HG02588 (cell line): ENCODE measurements around the gene FOXC2.
"Not testable (repeated sequence)": the region's sequence is repeated elsewhere in the genome, so short reads cannot be mapped to it uniquely, and the experiment has no call there.

ENCODE experiments used
- ATAC-seq: cut with Tn5 transposase; IDR thresholded peaks from one replicate; pipeline ENCODE4 v1.9.1; 2021; ENCODE audit warnings: mild to moderate bottlenecking, moderate library complexity; ENCODE audit not compliant: unreplicated experiment

The FOXC2 gene

DNA sequence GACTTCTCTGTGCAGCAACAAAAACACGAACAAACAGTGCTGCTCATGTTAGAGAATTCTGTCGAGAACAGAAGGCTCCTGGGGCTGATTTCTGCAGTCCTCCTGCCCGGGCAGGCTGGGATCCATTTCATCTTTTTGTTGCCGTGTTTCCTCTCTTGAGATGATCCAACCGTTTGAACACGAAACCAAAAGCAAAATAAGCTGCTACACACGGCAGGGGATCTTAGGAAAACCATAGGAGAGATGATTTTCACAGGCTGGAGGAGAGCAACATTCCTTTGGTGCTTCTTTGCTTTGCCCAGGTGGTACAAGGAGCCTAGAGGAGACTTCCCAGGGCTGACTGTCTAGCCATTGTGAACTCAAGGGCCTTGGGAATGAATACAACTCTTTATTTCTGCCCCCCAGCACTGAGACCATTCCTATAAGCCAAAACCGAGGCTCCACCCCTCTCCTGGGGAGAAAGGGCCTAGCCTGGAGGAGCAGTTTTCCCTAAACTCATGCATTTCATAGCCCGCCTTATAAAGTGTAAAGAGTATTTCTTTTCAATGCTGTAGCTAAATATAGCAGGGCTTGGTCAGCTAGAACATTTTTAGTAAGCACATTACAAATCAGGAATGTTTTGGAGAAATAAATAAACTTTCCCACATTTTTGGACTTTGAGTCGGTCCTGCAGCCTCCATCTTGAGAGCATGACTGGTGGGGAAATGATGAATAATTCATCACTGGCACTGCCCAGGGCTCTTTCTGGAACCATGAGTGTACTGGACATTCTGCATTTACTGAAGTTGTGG, 19.4 kb downstream of the FOXC2 start:
- ATAC-seq = no peak

DNA sequence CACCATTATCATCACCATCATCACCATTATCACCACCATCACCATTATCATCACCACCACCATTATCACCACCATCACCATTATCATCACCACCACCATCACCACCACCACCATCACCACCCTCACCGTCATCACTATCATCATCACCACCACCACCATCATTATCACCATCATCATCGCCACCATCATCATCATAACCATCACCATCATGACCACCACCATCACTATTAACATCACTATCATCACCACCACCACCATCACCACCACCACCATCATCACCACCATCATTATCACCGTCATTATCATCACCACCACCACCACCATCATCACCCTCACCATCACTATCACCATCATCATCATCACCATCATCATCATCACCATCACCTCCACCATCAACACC, 20.9 kb downstream of the FOXC2 start:
- no peak for ATAC-seq

DNA sequence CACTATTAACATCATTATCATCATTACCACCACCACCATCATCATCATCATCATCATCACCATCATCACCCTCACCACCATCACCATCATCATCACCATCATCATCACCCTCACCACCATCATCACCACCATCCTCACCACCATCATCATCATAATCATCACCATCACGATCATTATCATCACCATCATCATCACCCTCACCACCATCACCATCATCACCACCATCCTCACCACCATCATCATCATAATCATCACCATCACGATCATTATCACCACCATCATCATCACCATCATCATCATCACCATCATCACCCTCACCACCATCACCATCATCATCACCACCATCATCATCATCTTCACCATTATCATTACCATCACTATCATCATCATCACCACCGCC, 21.3 kb downstream of the FOXC2 start:
- ATAC-seq = not testable (repeated sequence)

DNA sequence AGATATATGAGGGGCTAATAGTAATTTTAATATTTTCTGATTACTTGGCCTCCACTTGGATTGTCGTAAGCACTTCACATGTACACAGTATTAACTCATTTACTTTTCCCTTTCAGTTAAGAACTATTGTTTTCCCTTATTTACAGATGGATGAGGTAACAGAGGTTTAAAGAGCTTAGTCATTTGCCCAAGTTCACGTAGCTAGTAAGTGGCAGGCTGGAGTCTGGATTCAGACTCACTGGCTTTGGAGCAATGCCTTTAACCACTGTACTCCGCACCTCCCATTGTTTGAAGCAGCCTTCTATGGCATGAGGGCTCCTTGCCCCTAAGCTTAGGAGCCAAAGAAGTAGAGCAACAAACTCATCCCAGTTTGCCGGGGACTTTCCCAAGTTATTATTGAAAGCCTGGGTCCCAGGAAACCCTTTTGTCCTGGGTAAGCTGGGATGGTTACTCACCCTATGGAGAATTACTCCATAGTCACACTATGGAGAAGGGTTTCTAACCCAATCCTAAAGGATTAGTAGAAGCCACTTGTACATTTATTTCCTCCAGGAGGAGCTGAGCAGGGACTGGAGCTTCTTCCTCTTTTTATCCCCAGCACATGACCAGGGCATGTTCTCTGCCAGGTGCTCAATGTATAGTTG, 24.0 kb downstream of the FOXC2 start:
- ATAC-seq = no peak

DNA sequence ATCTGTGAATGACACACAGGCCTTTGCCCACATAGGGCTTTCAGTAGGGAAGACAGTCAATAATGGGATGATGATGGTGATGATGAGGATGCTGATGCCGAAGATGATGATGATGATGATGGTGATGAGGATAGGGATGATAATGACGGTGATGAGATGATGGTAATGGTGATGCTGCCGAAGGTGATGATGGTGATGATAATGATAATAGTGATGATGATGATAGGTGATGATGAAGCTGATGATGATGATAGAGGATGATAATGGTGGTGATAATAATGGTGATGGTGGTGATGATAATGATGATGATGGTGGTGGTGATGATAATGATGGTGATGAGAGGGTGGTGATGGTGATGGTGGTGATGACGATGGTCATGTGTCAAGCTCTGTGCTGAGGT, 24.6 kb downstream of the FOXC2 start:
- no peak for ATAC-seq

DNA sequence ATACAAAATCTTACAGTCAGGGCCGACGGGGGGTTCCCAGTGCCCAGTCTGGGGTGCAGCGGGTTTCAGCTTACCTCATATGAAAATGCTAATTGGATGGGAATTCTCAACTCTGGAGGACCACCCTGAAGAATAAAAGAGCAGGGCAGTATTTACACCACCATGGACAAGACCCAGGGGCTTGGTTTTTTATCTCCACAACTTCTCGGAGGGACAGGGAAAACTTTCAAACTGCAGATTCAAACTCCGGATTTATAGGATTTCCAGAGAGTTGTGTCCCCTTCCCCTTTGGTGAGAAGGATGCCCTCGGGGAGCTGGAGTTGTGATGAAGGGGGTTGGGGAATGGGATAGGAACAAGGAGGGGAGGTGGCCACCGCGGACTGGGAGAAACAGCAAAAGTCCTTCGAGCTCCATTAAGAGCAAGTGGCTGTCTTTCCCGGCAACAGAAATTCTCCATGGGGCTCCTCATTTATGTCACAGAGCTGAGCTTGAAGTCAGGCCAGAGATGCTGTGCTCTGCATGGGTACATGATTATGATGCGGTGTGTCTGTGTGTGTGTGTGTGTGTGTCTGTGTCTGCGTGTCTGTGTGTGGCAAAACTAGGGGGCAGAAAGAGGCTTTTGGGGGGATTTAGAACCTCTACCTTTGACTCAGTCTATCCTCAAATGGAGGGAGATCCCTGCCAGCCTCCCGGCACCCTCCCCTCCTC, 27.4 kb downstream of the FOXC2 start:
- no peak for ATAC-seq

- ATAC-seq = no peak
Observed at GRCh38 chr16:86594721-86595120, 28.1 kb downstream of the FOXC2 start.

DNA sequence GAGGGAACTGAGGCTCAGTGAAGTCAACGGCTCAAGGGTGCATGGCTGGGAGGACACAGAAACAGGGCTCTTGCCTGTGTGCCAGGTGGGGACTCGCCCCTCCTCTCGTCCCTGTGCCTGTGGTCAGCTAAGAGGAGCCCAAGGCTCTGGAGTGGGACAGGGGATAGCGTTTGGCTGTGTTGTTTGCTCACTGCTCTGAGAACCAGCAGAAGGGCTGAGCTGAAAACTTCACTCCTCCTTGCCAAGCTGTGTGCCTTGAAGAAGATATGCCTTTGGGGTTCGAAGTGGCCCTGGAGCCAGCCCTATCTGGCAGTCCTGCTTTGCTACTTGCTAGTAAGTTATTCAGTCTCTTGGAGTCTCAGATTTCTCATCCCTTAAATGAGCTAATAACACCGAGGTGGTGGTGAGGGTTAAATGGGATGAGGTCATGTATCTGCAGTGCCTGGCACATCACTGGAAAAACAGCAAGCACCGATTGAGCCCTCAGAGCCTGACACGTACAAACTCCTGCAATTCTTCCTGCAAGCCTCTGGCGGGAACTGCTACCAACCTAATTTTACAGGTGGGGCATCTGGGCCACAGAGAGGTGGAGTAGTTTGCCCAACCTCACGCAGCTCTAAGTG, 29.5 kb downstream of the FOXC2 start:
- no peak for ATAC-seq

DNA sequence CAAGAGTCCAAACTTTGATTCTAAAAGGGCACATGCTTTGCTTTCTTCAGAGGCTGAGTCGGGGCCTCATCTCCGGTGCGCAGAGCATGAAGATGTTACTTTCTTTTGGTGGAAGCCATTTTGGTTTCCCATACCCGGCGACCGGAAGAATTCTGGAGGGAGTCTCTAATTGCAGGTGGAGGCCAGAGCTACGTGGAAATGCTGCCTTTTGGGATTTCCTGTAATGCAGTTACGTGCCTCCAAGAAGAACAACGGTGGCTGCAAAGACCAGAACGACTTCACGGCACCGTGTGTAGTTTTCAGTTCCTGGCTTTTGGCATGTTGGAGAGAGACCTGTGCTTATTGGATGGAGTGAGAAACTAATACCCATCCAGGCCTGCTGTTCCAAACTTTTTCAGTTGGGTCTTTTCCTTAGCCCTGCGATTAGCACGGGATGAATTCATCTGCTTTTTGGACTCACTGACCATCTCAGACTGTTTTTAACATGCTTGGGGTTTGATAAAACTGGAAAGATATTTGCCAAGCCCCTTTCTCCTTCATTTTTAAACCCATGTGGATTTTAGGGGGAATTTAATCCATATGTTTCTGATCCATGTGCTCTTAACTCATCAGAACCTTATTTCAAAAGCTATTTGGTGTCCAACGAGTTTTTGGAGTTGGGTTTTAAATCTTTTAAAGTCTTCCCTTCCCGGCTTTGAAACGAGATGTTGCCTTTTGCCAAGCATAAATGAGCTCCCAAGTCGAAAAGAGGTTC, 30.7 kb downstream of the FOXC2 start:
- no peak for ATAC-seq

- no peak for ATAC-seq
Observed at GRCh38 chr16:86597880-86598606, 31.4 kb downstream of the FOXC2 start.

GRCh38 chr16:86598607-86599565, 32.3 kb downstream of the FOXC2 start:
- no peak for ATAC-seq

- ATAC-seq = no peak
Observed at GRCh38 chr16:86601356-86601755, 34.7 kb downstream of the FOXC2 start.

GRCh38 chr16:86602521-86602920, 35.9 kb downstream of the FOXC2 start:
- ATAC-seq = no peak

- peak; percentile 83 for ATAC-seq
Observed at GRCh38 chr16:86604436-86605193, 38.0 kb downstream of the FOXC2 start.

GRCh38 chr16:86605950-86606349, 39.3 kb downstream of the FOXC2 start:
- ATAC-seq = no peak

- ATAC-seq = no peak
Observed at GRCh38 chr16:86608301-86608747, 41.7 kb downstream of the FOXC2 start.

- no peak for ATAC-seq
Observed at GRCh38 chr16:86609115-86609514, 42.5 kb downstream of the FOXC2 start.

DNA sequence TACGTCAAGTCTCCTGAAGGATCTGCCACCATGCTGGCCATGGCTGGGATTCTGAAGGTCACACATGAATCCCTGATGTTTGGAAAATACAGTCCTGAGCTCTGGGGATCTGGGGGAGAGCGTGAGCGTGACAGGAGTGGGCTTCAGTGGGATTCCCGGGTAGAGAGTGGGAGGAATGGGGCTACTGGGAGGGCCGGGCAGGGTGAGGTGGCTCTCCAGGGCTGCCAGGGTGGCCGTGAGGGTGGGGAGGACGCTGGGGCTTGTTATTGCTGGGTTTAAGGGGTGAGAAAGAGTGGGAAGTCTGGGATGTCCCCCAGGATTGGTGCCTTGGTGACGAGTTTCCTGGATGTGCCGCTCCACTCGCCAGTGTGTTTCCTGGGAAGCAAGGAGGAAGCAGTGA, 43.0 kb downstream of the FOXC2 start:
- no peak for ATAC-seq
